ENCODE data around the gene RIMS4. TPM values are rescaled to one million over a fixed set of nuclear protein-coding genes. Genes with fewer than 3 reads are reported as not detected.

The RIMS4 gene
- total and polyA plus RNA-seq, 4 donors, result not detected

DNA sequence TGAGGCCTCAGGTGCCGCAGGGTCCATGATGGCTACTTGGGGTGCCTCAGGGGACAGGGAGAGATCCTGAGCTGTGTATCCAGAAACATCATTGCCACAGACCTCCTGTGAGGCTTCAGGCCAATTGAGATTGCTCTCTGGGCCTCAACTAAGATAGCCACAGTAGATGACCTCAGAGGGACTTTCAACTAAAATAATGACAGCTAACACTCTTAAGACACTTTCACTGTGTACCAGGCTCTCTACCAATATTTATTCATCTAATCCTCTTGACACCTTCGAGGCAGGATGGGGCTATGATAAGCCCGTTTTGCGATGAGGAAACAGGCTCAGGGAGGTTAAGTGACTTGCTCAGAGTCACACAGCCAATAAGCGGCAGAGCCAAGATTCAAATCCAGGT, 10.7 kb downstream of the RIMS4 start:
- WGBS, result 81% methylated on average over 5 of the region's 5 CpGs

DNA sequence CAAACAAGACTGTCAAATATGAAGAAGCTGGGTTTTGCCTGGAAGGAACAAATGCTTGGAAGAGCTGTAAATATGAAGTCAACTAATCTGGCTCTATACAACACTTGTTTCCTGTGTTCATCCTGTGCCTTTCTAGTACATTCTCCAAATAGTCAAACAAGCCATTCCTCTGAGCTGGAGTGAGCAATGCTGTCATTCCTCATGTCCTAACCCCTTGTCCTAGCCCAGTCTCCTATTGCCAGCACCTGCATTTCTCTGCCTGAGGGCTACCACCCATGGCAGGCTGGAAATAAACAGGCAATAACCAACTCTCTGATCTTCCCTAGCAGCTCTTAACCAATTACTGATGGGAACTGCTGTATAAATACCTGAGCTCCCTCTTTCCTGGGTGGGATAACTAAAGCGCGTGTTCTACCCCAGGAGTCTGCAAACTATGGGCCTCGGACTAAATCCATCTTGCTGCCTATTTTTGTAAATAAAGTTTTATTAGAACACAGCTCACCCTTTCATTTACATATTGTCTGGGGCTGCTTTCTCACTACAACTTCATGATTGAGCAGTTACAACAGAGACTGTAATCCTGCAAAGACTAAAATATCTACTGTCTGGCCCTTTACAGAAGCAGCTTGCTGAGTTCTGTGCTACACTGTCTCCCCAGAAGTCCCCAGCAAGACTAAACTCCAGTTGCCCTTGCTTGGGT, 13.4 kb downstream of the RIMS4 start:
- no peaks in the 10 kb centered on the region for H3K36me3 ChIP-seq (ENCODE audit: control insufficient read depth in 4 of 4, insufficient read depth in 3 of 4, low read depth in 1 of 4, low read length in 3 of 4)
- H3K4me1 ChIP-seq (ENCODE audit: control insufficient read depth in 4 of 4, insufficient read depth in 4 of 4, low read length in 3 of 4), result no peaks in the 10 kb centered on the region
- 91% methylated on average over 3 of the region's 3 CpGs for WGBS
- TF ChIP-seq GABPA (IDR thresholded peaks at IDR 0.05 in 1 of 2, conservative IDR thresholded peaks at IDR 0.05 in 1 of 2), result no peak
- TF ChIP-seq HNF4G (IDR thresholded peaks at IDR 0.05), result no peak
- TF ChIP-seq, protein P1, sequence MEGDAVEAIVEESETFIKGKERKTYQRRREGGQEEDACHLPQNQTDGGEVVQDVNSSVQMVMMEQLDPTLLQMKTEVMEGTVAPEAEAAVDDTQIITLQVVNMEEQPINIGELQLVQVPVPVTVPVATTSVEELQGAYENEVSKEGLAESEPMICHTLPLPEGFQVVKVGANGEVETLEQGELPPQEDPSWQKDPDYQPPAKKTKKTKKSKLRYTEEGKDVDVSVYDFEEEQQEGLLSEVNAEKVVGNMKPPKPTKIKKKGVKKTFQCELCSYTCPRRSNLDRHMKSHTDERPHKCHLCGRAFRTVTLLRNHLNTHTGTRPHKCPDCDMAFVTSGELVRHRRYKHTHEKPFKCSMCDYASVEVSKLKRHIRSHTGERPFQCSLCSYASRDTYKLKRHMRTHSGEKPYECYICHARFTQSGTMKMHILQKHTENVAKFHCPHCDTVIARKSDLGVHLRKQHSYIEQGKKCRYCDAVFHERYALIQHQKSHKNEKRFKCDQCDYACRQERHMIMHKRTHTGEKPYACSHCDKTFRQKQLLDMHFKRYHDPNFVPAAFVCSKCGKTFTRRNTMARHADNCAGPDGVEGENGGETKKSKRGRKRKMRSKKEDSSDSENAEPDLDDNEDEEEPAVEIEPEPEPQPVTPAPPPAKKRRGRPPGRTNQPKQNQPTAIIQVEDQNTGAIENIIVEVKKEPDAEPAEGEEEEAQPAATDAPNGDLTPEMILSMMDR (IDR thresholded peaks at IDR 0.05; ENCODE audit: low read depth, low read length, missing input control), result no peak
- TF ChIP-seq, protein P2, sequence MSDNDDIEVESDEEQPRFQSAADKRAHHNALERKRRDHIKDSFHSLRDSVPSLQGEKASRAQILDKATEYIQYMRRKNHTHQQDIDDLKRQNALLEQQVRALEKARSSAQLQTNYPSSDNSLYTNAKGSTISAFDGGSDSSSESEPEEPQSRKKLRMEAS (IDR thresholded peaks at IDR 0.05), result no peak
- TF ChIP-seq FOXA1 (IDR thresholded peaks at IDR 0.05), result no peak
- TF ChIP-seq NR2F2 (IDR thresholded peaks at IDR 0.05), result no peak
- TF ChIP-seq, protein P3, sequence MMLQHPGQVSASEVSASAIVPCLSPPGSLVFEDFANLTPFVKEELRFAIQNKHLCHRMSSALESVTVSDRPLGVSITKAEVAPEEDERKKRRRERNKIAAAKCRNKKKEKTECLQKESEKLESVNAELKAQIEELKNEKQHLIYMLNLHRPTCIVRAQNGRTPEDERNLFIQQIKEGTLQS (IDR thresholded peaks at IDR 0.05), result no peak
- TF ChIP-seq, protein P4, sequence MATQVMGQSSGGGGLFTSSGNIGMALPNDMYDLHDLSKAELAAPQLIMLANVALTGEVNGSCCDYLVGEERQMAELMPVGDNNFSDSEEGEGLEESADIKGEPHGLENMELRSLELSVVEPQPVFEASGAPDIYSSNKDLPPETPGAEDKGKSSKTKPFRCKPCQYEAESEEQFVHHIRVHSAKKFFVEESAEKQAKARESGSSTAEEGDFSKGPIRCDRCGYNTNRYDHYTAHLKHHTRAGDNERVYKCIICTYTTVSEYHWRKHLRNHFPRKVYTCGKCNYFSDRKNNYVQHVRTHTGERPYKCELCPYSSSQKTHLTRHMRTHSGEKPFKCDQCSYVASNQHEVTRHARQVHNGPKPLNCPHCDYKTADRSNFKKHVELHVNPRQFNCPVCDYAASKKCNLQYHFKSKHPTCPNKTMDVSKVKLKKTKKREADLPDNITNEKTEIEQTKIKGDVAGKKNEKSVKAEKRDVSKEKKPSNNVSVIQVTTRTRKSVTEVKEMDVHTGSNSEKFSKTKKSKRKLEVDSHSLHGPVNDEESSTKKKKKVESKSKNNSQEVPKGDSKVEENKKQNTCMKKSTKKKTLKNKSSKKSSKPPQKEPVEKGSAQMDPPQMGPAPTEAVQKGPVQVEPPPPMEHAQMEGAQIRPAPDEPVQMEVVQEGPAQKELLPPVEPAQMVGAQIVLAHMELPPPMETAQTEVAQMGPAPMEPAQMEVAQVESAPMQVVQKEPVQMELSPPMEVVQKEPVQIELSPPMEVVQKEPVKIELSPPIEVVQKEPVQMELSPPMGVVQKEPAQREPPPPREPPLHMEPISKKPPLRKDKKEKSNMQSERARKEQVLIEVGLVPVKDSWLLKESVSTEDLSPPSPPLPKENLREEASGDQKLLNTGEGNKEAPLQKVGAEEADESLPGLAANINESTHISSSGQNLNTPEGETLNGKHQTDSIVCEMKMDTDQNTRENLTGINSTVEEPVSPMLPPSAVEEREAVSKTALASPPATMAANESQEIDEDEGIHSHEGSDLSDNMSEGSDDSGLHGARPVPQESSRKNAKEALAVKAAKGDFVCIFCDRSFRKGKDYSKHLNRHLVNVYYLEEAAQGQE (IDR thresholded peaks at IDR 0.05), result no peak
- no peak for TF ChIP-seq RAD21 (IDR thresholded peaks at IDR 0.05)
- TF ChIP-seq HNF4A (conservative IDR thresholded peaks at IDR 0.05), result no peak

More for the DNA sequence above, 10.7 kb downstream of the RIMS4 start:
- Histone ChIP-seq H3K27me3 (ENCODE audit: control insufficient read depth in 4 of 4, insufficient read depth in 4 of 4, low read length in 3 of 4) (peaks cover 0 to 2% (median 0%) of the 10 kb centered on the region in 4 donors), H3K4me3 (ENCODE audit: low read depth in 1 of 3, low read length in 3 of 3) (no peak overlapping the region), H3K36me3 (ENCODE audit: control insufficient read depth in 4 of 4, insufficient read depth in 3 of 4, low read depth in 1 of 4, low read length in 3 of 4) (no peaks in the 10 kb centered on the region), H3K4me1 (ENCODE audit: control insufficient read depth in 4 of 4, insufficient read depth in 4 of 4, low read length in 3 of 4) (no peaks in the 10 kb centered on the region), H3K9me3 (ENCODE audit: control insufficient read depth in 4 of 4, low read length in 3 of 4) (no peaks in the 10 kb centered on the region), H3K27ac (ENCODE audit: low read depth in 1 of 2, low read length in 2 of 2) (no peak overlapping the region), H3K9ac (ENCODE audit: low read depth in 1 of 2, low read length in 2 of 2) (no peak overlapping the region)
- no peak for DNase-seq (ENCODE audit: low spot score)
- TF ChIP-seq TAF1 (conservative IDR thresholded peaks at IDR 0.05), result no peak
- TF ChIP-seq, protein P4 (IDR thresholded peaks at IDR 0.05), result no peak
- TF ChIP-seq EGR1 (IDR thresholded peaks at IDR 0.05; ENCODE audit: low read depth in 2 of 2), result no peak
- TF ChIP-seq HNF4G (IDR thresholded peaks at IDR 0.05), result no peak
- TF ChIP-seq RAD21 (IDR thresholded peaks at IDR 0.05), result no peak
- TF ChIP-seq GABPA (IDR thresholded peaks at IDR 0.05 in 1 of 2, conservative IDR thresholded peaks at IDR 0.05 in 1 of 2), result no peak
- no peak for TF ChIP-seq JUND (IDR thresholded peaks at IDR 0.05)
- no peak for TF ChIP-seq FOXA2 (IDR thresholded peaks at IDR 0.05)
- TF ChIP-seq SP1 (IDR thresholded peaks at IDR 0.05), result no peak
- TF ChIP-seq, protein P5, sequence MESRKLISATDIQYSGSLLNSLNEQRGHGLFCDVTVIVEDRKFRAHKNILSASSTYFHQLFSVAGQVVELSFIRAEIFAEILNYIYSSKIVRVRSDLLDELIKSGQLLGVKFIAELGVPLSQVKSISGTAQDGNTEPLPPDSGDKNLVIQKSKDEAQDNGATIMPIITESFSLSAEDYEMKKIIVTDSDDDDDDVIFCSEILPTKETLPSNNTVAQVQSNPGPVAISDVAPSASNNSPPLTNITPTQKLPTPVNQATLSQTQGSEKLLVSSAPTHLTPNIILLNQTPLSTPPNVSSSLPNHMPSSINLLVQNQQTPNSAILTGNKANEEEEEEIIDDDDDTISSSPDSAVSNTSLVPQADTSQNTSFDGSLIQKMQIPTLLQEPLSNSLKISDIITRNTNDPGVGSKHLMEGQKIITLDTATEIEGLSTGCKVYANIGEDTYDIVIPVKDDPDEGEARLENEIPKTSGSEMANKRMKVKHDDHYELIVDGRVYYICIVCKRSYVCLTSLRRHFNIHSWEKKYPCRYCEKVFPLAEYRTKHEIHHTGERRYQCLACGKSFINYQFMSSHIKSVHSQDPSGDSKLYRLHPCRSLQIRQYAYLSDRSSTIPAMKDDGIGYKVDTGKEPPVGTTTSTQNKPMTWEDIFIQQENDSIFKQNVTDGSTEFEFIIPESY (IDR thresholded peaks at IDR 0.05), result no peak
- TF ChIP-seq, protein P3 (IDR thresholded peaks at IDR 0.05), result no peak
- TF ChIP-seq, protein P2 (IDR thresholded peaks at IDR 0.05), result no peak
- TF ChIP-seq FOXA1 (IDR thresholded peaks at IDR 0.05), result no peak
- no peak for TF ChIP-seq YY1 (IDR thresholded peaks at IDR 0.05)
- TF ChIP-seq HNF4A (conservative IDR thresholded peaks at IDR 0.05), result no peak

More for the DNA sequence above, 13.4 kb downstream of the RIMS4 start:
- H3K4me3 ChIP-seq (ENCODE audit: low read depth in 1 of 3, low read length in 3 of 3), result no peak overlapping the region
- DNase-seq (ENCODE audit: low spot score), result no peak
- peaks cover 0 to 2% (median 0%) of the 10 kb centered on the region in 4 donors for H3K27me3 ChIP-seq (ENCODE audit: control insufficient read depth in 4 of 4, insufficient read depth in 4 of 4, low read length in 3 of 4)
- no peaks in the 10 kb centered on the region for H3K9me3 ChIP-seq (ENCODE audit: control insufficient read depth in 4 of 4, low read length in 3 of 4)
- H3K27ac ChIP-seq (ENCODE audit: low read depth in 1 of 2, low read length in 2 of 2), result no peak overlapping the region
- H3K9ac ChIP-seq (ENCODE audit: low read depth in 1 of 2, low read length in 2 of 2), result no peak overlapping the region

Measured in liver (tissue), 9 donors.